Measurements from ENCODE around the gene ELFN2.

DNA sequence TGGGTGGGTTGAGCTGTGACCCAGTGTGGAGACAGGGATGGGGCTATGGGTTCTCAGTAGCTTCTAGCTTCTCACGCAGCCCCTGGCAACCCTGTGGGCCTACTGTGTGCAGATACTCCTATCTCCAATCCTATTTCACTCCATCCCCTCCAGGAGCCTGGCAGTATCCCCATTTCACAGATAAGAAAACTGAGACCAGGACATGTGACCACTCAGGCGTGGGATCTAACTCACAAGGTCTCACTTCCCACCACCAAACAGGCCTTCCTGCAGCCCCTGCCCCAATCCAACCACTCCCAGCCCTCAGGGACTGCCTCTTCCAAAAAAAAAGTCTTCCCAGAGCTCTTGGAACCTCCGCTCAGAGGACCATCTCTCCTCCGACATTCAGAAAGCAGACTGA lies 15.6 kb downstream of the ELFN2 start:
- TF ChIP-seq, protein P1, sequence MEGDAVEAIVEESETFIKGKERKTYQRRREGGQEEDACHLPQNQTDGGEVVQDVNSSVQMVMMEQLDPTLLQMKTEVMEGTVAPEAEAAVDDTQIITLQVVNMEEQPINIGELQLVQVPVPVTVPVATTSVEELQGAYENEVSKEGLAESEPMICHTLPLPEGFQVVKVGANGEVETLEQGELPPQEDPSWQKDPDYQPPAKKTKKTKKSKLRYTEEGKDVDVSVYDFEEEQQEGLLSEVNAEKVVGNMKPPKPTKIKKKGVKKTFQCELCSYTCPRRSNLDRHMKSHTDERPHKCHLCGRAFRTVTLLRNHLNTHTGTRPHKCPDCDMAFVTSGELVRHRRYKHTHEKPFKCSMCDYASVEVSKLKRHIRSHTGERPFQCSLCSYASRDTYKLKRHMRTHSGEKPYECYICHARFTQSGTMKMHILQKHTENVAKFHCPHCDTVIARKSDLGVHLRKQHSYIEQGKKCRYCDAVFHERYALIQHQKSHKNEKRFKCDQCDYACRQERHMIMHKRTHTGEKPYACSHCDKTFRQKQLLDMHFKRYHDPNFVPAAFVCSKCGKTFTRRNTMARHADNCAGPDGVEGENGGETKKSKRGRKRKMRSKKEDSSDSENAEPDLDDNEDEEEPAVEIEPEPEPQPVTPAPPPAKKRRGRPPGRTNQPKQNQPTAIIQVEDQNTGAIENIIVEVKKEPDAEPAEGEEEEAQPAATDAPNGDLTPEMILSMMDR (IDR thresholded peaks at IDR 0.05), result no peak
- TF ChIP-seq POLR2A (IDR thresholded peaks at IDR 0.05), result no peak
